CD4-positive, alpha-beta T cell treated with Interleukin-6 for 4 hours (primary cell): ENCODE measurements around the gene GSTO1.

Experiments
- DNase-seq: peaks from one replicate; pipeline ENCODE4 v3.0.0-alpha.2; 2020; ENCODE audit warnings: mixed read lengths

Gene GSTO1

DNA sequence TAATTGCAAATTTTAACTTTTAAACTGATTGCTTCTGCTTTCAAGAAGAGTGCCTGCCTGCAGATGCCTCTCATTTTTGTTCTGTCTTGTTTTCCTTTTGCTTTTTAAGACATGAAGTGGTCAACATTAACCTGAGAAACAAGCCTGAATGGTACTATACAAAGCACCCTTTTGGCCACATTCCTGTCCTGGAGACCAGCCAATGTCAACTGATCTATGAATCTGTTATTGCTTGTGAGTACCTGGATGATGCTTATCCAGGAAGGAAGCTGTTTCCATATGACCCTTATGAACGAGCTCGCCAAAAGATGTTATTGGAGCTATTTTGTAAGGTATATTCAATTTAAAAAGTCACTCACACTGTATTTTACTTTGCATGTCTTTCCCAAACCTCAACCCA, 23.1 kb downstream of the GSTO1 start:
- DNase-seq = no peak

DNA sequence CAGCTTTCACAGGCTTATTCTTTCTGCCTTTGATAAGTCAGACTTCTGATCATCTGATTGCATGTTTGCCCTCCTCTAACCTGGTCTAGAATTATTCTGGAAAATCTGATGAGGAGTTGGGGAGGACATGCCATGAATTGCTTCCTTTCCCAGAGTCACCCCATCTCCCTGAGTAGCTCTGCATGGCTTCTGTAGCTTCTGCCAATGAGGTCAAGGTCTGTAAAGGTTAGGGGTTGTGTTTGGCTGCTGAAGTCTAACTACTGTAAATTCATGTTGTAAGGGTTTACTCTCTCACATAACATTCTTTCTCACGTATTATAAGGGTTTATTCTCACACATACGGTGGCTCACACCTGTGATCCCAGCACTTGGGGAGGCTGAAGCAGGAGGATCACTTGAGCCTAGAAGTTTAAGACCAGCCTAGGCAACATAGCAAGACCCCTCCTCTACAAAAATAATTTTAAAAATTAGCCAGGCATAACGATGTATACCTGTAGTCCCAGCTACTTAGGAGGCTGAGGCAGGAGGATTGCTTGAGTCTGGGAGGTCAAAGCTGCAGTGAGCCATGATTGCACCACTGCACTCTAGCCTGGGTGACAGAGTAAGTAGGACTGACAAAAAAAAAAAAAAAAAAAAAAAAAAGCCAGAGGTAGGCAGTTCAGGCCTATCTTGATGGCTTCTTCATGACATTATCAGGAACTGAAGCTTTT, 25.0 kb downstream of the GSTO1 start:
- no peak for DNase-seq

DNA sequence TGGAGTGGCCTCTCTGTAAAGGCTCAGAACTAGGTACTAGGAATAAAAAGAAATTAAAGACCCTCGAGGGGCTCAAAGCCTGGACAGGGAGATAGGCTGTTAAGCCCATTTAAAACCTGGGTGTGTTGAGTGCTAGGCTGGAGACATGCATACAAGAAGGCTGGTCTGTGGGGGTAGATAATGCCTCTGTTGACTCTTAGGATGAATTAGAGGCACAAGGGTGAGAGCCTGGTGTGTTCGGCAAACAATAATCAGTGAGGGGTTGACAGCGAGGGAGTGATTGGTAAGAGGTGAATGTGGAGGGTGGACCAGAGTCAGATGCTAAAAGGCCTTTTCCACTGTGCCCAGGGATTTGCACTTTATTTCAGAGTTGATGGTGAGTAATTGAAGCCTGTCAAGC, 27.0 kb downstream of the GSTO1 start:
- no peak for DNase-seq

GRCh38 chr10:104284846-104285245, 30.2 kb downstream of the GSTO1 start:
- no peak for DNase-seq

- DNase-seq = no peak
Observed at GRCh38 chr10:104286939-104287338, 32.2 kb downstream of the GSTO1 start.

DNA sequence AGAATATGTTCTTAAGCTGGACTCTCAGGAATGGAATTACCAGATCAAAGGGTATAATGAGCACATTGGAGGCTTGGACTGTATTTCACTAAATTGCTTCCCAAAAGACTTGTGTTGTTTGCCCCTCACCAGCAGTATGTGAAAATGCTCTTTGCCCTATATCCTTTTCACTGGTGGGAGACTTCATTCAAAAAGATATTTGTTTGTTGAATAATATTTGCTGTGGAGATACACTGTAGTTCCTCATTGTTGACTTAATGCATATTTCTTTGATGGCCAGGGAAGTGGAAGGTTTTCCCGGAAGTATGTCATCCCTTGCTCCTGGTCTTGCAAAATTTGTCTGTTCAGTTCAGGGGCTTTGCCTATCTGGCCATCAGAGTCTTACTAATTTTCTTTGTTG, 33.7 kb downstream of the GSTO1 start:
- no peak for DNase-seq

GRCh38 chr10:104291439-104291951, 36.8 kb downstream of the GSTO1 start:
- peak; percentile 92 for DNase-seq

DNA sequence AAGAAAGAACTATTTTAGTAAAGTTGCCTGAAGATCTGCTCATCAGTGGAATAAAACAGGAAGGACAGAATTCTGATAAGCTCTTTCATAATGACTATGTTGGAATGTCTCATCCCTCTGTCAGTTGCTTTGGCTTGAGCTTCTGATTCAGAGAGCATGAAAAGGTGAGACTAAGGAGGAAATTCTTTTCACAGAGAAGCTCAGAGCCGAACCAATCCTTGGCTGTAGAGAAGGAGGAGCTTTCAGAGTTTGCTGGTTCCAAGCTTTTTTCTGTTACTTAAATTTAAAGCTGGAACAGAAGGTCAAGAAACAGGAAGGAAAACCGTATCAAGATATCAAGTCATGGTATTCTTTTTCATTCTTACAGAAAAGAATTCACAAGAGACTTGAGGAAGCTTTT, 38.3 kb downstream of the GSTO1 start:
- no peak for DNase-seq

DNA sequence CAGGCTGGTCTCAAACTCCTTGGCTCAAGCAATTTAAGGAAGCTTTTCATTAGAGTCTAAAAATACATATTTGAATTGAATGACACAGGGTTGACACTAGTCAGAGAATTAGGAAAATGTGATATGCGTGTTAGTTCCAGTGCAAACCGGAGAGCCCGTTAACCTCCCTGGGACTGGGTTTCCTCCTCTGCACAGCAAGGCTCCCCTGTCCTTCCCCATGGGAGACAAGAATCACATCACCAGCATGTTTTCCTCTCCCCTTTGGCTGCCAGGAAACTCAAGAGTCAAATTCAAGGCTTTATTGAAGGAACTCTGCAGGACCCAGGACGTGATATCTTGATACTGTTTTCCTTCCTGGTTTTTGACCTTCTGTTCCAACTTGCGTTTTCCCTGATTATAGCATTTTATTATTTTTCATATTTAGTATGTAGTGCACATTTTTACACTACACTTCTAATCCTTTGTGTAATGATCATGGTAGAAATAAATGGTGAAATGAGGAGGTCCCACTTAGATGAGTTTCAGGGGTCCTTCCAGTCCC, 39.2 kb downstream of the GSTO1 start:
- no peak for DNase-seq

GRCh38 chr10:104296687-104297436, 42.2 kb downstream of the GSTO1 start:
- no peak for DNase-seq

GRCh38 chr10:104297697-104298660, 43.3 kb downstream of the GSTO1 start:
- DNase-seq = peak; percentile 47

DNA sequence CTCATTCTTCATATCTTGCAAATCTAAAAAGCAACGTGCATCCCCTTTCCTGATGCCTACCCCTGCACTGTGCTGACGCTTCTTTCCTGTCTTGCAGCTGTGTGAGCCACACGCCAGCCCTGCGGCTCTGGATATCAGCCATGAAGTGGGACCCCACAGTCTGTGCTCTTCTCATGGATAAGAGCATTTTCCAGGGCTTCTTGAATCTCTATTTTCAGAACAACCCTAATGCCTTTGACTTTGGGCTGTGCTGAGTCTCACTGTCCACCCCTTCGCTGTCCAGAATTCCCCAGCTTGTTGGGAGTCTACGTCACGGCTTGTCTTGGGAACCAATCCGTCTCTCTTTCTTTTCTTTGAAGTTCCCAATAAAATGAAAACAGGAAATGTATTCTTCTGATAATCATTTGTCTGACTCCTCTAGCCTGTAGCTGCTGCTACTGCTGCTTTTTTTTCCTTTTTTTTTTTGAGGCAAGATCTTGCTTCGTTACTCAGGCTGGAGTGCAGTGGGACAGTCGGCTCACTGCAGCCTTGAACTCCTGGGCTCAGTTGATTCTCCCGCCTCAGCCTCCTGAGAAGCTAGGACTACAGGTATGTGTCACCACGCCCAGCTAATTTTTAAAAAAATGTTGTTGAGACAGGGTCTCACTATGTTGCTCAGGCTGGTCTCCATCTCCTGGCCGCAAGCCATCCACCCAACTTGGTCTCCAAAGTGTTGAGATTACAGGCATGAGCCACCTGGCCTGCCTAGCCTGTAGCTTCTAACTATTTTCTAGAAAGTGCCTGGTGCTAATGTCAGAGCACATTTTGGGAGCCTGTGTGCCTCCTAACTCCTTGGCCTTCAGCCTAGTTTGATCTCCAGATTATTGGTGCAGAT, 44.6 kb downstream of the GSTO1 start:
- DNase-seq = no peak

DNA sequence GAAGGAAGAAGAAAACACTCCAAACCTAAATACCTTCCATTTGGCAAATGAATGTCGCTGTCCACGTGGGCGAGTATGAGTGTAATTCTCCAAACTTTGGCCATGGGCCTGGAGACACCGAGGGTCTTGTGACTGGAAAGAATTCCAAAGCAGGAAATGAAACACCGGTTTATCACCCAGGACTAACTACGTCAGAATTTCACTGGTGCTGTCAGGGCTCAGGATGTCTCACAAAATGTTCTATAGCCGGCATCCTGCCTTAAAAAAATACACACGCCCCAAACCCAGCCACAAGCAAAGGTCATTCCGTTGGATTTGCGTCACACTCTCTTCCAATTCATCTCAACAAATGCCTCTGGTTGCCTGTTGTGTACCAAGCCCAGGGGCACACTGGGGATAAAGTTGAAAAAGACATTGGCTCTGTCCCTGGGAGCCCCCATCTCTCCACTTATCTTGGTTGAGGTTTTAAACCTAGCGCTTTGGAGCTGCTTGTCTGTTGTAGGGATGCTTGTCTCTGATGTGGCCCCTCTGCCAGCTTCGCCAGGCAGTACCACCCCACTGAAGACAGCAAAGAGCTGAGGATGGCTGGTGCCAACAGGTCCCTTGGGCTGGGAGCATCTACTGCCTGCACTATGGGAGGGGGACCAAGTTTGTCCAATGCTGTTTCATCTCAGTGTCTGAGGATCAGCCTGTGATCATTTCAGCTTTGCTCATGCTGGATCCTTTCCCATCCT, 45.5 kb downstream of the GSTO1 start:
- DNase-seq = no peak

GRCh38 chr10:104300736-104301292, 46.1 kb downstream of the GSTO1 start:
- DNase-seq = peak; percentile 39

GRCh38 chr10:104301907-104302690, 47.4 kb downstream of the GSTO1 start:
- DNase-seq = no peak

GRCh38 chr10:104303594-104304355, 49.1 kb downstream of the GSTO1 start:
- no peak for DNase-seq

DNA sequence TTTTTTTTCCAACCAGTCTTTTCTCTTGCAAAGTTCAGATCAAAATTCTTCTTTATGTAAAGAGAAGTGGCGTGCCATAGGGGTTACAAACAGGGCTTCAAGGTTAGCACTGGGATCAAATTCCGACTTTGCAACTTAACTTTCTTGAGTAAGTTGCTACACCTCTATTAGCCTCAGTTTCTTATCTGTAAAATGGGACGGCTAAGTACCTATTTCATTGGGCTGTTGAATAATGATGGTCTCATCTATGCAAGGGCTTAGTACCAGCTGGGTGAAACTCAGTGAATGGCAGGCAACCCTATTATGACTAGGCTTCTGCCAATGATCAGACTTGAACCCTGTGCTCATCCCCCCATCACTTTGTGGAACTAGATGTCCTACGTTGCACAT, 49.7 kb downstream of the GSTO1 start:
- no peak for DNase-seq

DNA sequence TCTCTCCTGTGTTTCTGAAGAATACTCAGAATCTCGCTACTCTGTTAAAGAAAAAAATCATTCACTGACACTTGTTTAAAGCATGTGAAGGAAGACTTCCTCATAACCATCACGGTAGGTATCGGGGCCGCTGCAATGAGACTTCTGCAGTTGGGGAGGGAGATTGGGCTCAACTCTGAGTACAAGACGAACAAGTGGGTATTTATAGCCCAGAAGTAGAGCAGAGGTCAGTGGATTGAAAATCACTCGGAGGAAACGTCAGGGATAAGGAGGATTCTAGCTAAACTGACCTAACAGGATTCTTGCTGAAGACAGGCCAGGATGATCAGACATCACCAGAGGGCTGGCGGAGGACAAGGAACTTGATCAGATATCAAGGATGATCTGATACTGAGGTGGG, 50.2 kb downstream of the GSTO1 start:
- DNase-seq = no peak

DNA sequence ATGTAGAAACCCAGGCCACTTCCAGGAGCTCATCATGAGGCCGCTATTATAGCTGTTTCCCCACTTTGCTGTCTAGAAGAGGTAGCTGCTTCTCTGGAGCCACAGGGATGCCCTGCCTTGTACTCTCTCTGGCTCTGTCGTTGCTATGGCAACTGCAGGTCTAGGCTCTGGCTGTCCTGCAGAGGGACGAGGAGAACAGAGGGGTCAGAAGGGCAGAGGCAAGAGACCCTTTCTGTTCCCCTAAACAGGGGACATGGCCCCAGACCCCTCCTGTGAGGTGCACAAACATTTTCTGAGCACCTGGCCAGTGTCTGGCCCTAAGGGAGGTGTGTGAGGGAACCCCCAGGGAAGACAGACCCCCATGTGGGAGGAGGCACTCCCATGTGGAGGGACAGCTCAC, 52.2 kb downstream of the GSTO1 start:
- no peak for DNase-seq
